DMS114 treated with DMSO at 0.1 percent for 48 hours (cell line): ENCODE data around the gene TMF1.

Experiments
- DNase-seq: peaks from one replicate; lab custom pipeline; 2025; ENCODE audit not compliant: unreplicated experiment; lab: John Stamatoyannopoulos, UW

The TMF1 gene

DNA sequence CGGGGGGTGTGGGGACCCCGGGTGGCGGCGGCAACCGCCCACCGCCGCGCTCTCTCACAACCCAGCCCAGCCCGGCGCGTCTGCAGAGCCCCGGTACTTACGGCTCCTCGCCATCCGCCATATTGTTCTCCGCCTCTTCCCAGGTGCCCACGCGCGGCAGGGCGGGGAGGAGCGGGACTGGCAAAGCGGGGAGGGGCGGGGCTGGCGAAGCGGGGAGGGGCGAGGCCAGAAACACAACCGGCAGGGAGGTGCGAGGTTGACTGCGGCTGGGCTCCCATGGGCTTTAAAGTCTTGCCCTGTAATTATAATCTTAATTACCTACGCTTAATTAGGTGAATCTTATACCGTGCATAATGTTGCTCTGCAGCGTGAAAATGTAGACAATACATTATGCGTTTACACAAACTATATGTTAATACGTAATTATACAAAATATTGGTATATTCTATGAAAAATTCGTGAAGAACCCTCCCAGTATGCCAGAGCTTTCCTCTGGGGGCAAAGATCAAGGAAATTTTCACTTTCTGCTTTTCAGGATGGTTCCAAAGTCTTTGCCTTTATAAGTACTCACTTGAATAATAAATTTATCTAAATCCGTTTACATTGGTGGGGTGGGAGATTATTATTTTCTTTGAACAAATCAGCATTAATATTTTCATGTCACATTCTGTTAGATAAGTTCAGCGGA is 28.2 kb upstream of the TMF1 start, which contains the start of gene UBA3:
UBA3 (minus strand) TSS at position 133 of the 688 bp plus-strand sequence; CDS start at position 121, 12 bp downstream.
- peak; percentile 44 for DNase-seq

DNA sequence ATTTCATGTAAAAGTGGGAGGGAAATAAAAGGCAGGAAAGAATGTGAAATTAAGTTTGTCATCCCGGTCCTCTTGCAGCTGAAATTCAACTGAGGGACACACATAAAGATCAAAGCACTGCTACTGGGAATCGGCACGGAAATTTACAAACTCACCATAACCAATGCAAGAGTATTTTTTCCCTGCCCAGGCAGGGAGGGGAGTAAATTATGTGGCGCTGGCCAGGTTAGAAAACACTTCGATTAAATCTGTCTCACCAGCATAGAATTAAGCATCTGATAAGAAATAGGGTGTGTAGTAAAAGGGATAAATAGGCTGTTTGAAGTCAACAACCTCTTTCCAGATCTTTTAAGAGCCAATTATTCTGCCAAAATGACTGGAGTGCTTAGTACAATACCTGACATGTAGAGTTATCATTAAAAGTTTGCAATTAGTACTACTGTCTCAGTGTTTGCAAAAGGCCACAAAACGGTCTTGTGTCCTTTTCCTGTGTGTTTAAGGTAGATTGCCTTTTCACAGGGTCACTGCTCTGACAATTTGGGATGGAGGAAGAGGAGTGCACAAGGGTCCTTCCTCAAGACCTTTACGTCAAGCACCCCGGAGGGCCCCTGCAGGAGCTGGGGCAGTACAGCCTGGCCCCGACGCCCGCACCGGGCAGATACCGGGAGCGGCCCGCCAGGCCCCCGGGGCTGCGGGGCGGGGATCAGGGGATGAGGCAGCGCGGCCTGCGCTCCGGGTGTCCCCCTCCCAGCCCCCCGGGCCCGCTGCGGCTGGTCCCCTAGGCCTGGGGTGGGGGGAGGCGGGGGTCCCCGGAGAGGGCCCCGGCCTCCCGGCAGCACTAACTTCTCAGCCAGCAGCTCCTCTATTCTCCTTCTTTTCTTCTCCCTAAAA is 27.4 kb upstream of the TMF1 start:
- DNase-seq, result no peak

DNA sequence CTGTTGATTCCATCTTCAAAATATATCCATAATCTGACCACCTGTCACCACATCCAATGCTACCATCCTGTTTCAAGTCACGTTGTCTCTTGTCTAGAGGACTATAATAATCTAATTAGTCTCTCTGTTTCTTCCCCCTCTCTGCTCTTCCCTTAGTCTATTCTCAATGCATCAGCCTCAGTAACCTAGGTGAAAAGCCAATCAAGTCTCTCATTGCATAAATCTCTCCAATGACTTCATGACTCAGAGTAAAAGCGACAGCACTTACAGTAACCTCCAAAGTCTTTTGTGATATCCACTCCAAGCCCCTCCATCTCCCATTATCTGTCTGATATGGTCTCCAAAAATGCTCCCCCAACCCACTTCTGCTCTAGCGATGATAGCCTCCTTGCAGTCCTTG is 20.8 kb upstream of the TMF1 start:
- no peak for DNase-seq

DNA sequence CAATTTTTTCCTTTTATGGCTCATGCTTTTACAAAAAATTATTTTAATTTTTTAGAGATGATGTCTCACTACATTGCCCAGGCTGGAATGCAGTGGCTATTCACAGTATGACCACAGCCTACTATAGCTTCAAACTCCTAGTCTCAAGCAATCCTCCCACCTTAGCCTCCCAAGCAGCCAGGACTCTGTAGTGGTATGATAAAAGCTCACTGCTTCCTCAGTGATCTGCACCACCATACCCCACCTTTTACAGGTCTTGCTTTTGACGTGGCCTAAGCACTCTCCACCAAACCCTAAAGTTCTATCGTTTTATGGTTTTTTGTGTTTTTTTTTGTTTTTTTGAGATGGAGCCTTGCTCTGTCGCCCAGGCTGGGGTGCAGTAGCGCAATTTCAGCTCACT is 14.0 kb upstream of the TMF1 start:
- no peak for DNase-seq

DNA sequence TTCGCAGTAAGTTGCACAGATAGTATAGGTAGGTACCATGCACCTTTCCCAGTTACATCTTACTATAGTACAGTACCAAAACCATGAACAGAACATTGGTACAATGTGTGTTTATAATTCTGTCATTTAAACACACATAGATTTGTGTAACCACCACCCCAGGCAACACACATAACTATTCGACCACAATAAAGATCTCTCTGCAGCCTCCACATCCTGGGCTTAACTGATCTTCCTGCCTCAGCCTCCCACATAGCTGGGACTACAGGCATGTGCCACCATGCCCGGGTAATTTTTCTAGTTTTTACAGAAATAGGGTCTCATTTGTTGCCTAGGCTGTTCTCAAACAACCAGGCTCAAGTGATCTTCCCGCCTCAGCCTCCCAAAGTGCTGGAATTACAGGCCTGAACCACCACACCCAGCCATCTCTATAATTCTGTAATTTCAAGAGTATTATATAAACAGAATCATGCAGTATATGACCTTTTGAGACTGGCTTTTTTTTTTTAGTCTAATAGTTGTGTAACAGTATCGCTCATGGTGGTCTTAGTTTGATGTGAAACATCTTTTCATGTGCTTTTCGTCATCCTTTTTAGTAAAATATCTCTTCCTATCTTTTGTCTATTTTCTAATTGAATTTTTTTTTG is 13.3 kb upstream of the TMF1 start:
- DNase-seq, result no peak

DNA sequence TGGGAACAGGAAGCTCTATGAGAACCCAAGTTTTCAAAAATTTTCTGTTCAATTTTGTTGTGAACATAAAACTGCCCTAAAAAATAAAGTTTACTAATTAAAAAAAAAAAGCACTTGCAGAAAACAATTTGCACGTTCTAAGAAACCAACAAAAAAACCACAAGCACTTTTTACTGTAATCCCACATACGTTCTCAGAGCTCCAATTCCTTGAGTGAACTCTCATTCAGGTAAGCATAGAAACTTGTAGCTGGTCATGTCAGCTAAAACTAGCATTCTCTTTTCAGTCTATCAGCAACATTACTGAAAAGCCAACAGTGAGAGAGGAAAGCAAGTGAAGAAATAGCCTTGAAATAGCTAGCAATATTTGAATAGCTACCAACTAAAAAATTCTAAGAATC is 11.5 kb upstream of the TMF1 start:
- DNase-seq, result no peak

DNA sequence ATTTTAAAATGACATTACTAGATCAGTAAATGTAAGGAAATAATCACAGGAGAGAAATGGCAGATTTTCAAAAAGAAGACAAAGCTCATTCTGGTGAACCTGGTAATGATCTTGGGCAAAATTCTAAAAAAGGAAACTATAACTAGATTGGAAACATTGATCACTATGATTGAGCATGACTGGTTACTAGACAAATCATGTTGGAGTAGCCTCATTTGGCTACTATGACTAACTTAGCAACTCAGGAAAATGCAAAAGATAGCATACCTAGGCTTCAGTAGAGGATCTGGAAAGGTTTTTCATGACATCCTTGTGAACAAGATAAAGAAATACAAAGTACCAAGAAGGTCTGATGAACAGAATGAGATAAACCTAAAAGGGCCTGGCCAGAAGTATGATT is 7.6 kb upstream of the TMF1 start:
- DNase-seq, result no peak

DNA sequence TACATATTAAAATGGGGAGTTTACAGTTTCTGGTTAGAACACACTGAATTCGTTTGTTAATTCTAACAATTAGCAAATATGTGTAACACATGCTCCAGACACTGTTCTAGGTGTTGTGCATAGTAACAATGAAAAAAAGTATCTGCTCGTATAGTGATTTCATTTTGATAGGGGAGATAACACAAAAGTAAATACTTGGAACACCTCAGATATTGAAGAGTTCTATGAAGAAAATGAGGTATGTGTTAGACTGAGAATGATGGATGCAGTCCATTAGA is 6.8 kb upstream of the TMF1 start:
- DNase-seq, result no peak

DNA sequence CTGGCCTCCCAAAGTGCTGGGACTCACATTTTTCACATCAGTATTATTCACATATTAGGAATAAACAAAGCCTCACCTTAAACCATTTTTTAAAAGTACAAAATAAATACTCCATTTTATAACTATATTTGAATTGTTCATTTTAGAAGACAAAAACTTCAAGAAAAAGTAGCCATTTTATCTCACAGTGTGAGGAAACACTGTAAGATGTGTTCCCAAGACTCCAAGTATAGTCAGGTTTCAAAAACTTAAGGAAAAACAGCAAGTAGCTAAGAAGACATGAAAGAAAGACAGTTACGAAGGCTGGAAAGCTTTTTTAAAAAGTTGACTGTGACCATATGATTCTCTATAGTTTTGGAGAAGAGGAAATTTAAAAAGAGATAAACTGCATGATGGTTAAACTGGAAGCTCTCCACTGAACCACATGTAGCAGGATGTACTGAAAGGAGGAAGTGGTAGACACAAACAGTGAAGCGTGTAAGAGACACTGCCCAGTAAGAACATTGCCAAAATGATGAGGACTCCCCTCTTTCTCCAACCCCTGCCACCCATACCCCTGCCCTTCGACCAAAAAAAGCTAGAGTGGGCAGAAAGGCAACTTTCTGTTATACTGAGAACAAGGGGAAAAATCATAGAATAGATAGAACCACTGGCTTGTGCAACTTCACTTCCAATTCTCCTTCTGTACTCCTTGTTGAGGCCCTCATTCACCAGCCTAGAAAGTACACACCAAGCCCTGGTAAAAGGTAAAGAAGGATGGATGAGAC is 6.2 kb upstream of the TMF1 start:
- no peak for DNase-seq

DNA sequence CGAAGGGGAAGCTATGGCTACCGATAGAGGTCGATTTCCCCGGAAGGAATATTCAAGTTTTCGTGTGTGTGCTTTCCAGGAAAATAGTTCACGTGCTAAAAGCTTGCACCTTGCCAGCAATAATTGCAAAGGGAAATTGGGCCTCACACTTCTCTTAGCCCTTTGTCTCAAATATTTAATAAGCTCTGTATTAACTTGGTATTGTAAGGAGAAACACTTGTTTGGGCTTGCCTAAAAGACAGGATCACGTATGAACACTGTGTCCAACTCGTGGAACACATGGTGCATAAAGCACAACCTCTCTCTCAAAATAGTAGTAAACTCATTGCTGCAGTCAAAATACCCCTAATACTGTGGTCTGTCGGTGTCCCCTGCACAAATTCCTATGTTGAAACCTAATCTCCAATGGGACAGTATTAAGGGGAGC is 352 bp upstream of the TMF1 start:
- no peak for DNase-seq

DNA sequence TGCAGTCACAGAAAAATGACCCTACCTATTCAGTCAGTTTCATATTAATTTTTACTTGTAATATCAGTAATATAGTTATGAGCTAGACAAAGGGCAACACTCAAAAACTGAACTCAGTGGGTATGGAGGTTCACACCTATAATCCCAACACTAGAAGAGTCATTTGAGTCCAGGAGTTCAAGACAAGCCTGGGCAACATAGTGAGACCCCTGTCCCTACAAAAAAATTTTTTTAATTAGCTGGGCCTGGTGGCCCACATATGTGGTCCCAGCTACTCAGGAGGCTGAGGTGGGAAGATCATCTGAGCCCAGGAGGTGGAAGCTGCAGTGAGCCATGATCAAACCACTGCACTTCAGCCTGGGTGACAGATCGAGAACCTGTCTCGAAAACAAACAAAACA is 3.1 kb downstream of the TMF1 start:
- no peak for DNase-seq

DNA sequence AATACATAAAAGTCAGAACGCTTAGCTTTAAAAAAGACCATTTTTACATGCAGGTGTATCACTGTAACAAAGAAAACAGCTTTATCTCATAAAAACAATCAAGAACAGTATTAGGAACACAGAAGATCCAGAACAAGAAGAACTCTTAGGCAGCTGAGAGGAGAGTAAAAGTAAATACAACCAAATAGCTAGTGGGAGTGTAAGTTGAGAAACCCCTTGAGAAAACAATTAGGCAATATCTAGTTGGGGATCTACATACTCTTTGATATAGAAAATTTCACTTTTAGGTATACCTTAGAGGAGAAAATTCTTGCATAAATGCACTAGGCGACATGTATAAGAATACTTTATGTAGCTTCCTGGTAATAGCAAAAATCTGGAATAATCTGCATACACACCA is 7.5 kb downstream of the TMF1 start:
- no peak for DNase-seq

DNA sequence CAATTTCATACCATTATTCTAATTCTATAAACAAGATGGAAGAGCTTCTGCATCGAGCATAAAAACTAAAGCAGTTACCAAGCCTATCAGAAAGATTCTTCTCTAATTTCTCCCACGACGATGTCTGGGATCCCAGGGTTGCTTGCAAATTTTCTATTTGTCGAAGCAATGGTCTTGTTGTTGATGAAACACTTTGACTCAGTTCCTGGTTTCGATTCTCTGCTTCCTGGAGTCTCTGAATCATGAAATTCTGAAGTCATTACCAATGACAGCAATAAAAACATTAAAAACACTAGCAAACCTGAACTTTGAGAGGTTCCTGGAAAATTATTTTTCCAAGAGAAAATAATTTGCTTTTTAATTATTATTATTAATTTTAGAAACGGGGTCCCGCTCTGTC is 18.7 kb downstream of the TMF1 start:
- DNase-seq, result no peak

DNA sequence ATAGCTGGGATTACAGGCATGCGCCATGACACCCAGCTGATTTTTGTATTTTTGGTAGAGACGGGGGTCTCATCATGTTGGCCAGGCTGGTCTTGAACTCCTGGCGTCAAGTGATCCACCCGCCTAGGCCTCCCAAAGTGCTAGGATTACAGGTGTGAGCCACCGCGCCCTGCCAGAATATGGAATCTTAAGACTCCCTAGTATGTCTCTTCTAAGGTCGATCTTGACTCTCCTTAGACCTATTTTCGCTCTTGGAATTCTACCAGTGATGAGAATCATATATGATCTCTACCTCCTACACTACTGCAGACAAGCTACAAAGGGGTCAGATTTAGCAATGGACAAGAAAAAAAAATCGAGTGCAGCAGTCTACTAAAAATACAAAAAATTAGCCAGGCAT is 19.4 kb downstream of the TMF1 start:
- DNase-seq, result no peak

DNA sequence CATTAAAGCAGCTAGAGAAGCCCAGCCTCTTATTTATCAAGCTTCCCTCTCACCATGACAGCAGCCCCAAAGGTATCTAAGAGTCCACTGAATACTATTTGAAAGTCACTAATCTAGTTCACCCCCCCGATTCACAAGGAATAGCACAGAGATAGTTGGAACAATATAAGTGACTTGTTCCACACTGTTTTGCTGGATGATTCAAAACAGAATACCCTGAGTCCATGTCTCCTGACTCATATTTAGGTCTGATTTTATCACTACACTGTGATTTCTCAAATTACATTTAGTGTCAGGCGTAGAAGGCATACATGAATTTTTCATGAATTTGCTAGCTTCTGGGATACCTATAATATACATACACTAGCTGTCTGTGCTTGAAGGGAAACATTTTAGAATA is 20.0 kb downstream of the TMF1 start:
- DNase-seq, result no peak

DNA sequence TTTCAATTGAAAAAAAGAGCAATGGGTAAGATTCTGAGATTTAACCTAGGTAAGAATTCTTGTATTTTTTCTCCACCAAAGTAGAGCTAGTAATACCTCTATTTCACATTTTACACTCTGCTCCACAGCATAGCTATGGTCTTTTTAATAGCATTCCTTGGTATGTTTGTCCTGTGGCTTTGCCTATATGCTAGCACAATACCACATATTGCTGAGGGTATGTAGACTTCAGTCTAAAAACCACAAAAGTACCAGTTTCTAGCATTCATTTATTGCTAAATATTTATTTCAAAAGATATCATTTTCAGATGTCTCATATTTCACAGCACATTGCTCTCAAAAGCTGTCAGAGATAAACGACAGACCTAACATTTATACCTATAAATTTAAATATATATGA is 20.5 kb downstream of the TMF1 start:
- no peak for DNase-seq

DNA sequence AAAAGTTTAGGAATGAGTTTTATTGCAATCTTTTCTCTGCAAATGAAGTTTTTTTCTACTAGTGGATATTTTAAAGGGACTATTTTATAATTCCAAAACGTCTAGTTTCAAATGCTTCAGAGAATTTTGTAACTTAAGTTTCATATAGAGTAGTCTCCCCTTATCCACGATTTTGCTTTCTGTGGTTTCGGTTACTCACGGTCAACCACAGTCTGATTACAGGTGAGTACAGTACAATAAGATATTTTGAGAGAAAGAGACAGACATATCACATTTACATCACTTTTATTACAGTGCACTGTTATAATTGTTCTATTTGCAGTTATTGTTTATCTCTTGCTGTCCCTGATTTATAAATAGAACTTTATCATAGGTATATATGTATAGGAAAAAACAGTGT is 31.3 kb downstream of the TMF1 start:
- DNase-seq, result no peak

DNA sequence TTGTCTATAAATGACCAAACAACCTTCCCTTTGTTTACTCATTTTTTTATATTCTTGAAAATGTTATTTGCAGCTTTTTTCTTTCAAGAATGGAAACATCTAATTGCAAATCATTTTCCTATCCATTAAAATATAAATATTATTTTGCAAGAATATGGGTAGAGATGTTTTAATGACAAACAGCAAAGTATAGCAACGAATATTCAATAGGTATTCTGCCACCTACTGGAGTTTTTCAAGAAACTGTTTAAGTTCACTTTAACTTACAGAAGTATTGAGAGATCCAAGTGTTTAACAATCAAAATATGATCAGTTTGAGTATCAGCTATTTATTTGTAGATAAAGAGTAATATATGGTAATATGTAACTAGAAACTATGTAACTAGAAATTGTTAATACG is 31.7 kb downstream of the TMF1 start:
- no peak for DNase-seq

DNA sequence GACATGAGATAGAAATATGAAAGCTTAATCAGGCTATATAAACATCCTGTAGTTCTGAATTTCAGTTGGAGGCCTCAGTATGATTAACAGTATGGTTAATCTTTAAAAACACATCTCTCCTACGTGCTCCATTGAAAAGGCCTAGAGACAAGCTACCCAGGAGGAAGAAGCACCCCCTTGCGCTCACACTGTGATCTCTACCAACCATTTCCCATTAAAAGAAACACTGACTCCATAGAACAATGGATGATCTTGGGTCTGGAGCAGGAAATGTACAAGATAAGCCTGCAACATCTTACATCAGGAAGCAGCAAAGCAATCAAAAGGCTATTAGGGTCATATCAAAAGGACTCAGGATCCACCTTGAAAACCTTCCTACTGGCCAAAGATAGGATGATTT is 35.2 kb downstream of the TMF1 start:
- no peak for DNase-seq

DNA sequence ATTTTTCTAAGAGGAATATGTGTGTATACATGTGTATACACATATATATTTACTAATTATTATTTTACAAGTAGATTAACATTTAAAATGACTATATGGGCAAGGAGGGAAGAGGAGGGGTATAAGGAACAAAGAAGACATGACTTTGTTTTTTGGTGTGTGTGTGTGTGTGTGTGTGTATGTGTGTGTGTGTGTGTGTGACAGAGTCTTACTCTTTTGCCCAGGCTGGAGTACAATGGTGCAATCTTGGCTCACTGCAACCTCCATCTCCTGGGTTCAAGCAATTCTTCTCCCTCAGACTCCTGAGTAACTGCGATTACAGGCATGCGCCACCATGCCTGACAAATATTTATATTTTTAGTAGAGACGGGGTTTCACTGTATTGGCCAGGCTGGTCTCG is 36.0 kb downstream of the TMF1 start:
- DNase-seq, result no peak

DNA sequence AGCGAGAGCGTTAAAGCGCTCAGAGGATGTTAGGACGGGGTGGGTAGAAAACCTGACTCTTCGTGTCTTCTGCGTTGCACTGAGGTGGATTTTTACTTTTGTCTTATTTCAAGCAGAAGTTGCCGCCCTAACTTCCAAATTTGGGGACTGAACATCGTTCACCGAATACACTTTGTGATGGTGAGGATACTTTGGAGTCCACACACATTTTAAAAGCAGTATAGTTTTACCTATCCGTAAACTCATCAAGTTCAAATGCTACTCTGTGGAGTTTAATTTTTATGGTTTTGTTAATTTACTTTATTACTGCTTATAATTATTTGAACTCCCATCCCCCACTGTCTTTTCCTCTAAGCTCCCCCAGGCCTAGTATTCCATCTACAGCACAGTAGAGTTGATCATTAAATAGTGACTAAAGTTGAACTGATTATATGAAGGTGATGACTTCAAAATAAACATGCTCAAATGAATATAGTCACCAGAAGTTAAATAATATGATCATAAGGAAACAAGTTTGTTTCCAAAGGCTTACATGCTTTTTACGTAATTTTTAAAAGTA is 38.0 kb downstream of the TMF1 start:
- DNase-seq, result no peak
